ENCODE data around the gene CIC.
"Not testable (repeated sequence)": the region's sequence is repeated elsewhere in the genome, so short reads cannot be mapped to it uniquely, and the experiment has no call there.

The CIC gene

GRCh38 chr19:42255766-42256745, 13.0 kb upstream of the CIC start:
- DNase-seq = peak in 1 of 2 donors; percentile 39

DNA sequence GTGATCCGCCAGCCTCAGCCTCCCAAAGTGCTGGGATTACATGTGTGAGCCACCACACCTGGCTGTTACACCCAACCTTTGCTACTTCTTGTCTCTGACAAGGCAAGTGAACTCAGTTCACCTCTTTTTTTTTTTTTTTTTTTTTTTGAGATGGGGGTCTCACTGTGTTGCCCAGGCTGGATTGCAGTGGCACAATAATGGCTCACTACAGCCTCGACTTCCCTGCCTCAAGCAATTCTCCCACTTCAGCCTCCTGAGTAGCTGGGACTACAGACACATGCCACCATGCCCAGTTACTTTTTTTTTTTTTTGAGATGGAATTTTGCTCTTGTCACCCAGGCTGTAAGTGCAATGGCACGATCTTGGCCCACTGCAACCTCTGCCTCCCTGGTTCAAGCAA, 11.2 kb upstream of the CIC start:
- DNase-seq = not testable (repeated sequence)

- no peak for DNase-seq
Measured at GRCh38 chr19:42261763-42262162, 7.3 kb upstream of the CIC start.

GRCh38 chr19:42266105-42266504, 2.9 kb upstream of the CIC start:
- not testable (repeated sequence) for DNase-seq

GRCh38 chr19:42266928-42267603, 2.0 kb upstream of the CIC start:
- DNase-seq = not testable (repeated sequence)

DNA sequence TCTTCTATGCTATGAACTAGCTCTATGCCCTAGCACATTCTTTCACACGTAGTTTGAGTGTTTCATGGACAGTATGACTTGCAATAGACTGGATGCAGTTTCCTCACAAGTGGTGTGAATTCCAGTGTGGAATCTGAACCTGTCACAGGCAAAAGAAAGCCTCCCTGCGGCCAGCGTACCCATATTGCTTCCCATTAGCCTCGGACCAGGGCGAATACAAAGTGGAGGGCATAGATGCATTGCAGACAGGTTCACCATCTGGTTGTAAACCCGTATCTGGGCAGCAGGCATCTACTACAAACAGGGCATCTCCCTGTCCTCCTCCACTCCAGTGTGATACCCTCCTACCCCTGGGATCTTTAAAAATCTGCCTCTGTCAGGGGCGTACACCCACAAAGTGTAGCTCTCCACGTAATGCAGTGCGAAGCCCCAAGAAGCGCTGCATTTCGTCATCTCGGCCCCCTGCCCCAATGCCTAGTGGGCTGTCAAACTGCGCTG, 1.4 kb upstream of the CIC start:
- DNase-seq = no peak

GRCh38 chr19:42268142-42268703, 829 bp upstream of the CIC start:
- peak; percentile 97 to 99 for DNase-seq

DNA sequence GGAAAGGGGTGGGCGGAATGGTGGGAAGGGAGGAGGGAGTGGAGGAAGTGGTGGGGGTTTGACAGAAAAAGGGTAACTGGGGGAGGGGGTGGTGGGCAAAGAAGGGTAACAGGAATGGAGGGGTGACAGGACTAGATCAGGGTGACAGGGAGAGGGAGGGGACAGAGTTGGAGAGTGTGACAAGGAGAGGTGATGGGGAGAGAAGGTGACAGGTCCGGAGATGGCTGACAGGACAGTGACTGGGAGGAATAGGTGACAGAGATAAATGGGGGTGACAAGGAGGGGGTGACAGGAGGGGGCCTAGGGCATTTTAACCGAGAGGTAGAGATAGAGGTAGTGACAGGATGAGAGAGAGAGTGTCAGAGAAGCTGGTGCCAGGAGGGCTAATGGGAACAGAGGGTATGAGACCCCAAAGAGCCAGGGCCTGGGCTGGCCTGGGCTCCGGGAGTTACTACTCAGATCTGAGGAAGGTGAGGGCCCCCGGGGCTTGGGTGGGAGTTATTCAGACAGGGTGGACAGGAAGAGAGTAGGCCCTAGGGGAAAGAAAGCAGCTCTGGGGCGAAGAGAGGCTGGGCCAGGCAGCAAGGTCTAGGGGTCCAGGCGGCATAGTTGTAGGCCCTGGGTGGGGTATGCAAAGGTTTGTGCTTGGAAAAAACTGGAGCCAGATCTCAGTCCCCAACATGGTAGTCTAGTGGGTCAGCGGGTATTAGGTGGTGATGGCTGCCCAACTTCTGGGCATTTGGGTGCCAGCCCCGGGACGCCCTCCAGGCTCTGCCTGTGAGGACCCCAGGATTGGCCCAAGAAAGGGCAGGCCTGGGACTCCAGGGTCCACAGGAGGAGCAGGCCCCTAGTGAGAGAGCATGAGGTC, 660 bp downstream of the CIC start:
- no peak for DNase-seq

DNA sequence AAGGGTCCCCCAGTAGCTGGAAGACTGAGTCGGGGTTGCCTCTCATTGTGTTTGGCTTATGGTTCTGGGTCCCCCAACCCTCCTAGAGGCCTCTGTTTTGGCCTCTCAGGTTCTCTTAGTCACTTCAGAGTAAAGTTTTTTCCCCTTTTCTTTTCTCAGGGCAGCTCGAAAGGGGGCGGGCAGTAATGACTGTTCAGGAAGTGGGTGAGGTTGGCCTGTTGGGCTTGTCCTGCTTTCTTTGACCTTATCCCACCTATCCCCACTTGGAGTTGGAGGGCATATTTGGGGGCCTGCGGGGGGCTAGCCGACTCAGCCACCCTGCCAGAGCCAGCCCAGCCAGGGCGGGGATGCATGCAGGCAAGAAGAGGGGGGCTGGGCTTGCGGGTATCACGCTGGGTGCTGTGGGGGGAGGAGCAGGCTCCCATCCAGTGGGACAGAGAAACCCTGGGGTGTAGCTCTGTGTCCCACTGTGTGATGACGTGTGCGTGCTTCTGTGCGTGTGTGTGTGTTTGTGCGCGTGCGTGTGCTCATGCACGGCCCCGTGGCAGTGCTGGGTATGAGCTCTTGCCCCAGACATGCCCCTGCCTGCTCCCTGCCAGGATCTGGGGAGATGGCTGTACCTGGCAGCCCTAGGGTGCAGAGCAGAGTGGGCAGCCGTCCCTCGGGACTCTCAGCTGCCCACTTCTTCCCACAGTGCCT, 1.4 kb downstream of the CIC start:
- DNase-seq = peak; percentile 37 to 79

DNA sequence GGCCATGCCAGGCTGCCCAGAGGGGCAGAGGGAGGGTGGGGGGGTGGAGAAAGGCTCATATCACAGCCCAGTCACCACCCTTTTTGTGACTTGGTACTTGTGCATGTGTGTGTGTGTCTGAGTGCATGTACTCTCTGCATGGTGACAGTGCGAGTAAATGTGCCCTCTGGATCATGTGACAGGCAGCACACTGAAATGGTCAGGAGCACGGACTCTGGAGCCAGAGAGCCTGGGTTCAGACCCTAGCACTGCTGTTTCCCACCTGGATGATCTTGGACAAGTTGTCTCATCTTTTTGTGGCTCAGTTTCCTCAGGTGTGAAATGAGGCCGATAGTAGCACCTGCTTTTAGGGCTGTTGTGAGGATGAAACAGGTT, 2.0 kb downstream of the CIC start:
- DNase-seq = no peak

DNA sequence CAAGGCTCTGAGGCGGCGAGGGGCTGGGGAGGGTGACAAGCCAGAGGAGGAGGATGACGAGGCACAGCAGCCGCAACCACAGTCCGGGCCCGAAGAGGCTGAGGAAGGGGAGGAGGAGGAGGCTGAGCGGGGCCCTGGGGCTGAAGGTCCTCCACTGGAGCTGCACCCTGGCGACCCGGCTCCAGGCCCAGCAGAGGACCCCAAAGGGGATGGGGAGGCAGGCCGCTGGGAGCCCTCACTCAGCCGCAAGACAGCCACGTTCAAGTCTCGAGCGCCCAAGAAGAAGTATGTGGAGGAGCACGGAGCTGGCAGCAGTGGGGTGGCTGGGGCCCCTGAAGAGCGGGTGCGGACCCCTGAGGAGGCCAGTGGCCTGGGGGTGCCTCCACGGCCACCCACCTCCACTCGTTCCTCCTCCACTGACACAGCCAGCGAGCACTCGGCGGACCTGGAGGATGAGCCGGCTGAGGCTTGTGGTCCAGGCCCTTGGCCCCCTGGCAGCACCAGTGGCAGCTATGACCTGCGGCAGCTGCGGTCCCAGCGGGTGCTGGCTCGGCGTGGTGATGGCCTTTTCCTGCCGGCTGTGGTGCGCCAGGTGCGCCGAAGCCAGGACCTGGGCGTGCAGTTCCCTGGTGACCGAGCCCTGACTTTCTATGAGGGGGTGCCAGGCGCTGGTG, 2.9 kb downstream of the CIC start:
- no peak for DNase-seq

DNA sequence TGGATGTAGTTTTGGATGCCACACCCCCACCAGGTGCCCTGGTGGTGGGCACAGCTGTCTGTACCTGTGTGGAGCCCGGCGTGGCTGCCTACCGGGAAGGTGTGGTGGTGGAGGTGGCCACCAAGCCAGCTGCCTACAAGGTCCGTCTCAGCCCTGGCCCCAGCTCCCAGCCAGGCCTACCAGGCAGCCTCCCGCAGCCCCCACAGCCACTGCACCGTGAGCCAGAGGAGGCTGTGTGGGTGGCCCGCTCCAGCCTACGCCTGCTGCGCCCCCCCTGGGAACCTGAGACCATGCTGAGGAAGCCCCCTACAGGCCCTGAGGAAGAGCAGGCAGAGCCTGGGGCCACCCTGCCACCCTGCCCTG, 3.5 kb downstream of the CIC start:
- DNase-seq = no peak

GRCh38 chr19:42272989-42273406, 3.9 kb downstream of the CIC start:
- DNase-seq = no peak

GRCh38 chr19:42273407-42274064, 4.5 kb downstream of the CIC start:
- no peak for DNase-seq

GRCh38 chr19:42274065-42274682, 5.1 kb downstream of the CIC start:
- no peak for DNase-seq

DNA sequence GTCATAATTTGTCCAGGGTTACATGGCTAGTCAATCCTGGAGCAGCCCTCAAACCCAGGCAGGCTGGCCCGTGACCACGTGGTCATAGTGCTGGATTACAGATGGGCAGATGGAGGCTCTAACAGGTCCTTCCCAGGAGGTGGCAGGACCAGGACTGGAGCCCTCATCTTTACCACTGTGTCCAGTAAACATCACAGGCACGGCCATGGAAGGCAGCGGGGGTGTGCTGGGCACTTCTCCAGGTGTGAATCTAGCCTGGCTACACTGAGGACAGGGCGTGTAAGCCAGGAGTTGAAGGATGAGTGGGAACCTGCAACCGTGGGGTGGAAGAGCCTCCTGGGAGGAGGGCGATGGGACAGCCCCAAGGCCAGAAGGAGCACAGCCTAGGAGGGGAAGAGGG, 6.1 kb downstream of the CIC start:
- DNase-seq = no peak

GRCh38 chr19:42275517-42275916, 6.5 kb downstream of the CIC start:
- DNase-seq = no peak

DNA sequence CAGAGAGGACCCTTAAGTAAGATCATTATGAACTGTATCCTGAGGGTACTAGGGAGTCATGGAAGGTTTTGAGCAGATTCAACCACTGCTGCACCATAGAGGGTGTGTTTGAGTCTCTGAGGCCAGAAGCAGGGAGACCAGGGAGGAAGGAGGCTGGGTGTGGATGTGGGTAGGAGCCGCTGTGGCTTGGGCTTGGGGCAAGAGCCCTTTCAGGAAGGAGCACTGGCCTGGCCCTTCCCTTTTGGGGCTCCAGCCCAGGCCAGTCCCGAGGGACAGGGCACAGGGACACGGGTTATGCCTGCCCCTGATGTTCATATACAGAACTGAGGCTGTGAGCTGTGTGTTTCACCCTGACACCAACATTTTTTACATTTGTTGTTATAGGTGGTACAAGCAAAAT, 7.2 kb downstream of the CIC start:
- no peak for DNase-seq

DNA sequence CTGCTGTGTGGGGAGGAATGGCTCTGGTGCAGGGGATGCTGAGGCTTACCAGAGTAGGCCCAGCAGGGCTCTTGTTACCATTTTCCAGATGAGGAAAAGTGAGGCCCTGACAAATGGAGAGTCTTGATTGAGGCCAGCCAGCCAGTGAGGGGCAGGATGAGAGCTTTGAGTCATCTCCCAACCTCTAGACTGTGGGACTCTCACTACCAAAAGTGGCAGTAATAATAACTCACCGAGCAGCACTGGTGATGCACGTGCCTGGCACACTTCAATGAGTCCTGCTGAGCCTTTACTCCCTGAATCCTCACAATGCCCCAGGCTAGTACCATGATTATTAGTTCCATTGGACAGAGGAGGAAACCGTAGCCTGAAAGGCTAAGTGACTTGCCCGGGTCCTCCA, 7.8 kb downstream of the CIC start:
- DNase-seq = no peak

DNA sequence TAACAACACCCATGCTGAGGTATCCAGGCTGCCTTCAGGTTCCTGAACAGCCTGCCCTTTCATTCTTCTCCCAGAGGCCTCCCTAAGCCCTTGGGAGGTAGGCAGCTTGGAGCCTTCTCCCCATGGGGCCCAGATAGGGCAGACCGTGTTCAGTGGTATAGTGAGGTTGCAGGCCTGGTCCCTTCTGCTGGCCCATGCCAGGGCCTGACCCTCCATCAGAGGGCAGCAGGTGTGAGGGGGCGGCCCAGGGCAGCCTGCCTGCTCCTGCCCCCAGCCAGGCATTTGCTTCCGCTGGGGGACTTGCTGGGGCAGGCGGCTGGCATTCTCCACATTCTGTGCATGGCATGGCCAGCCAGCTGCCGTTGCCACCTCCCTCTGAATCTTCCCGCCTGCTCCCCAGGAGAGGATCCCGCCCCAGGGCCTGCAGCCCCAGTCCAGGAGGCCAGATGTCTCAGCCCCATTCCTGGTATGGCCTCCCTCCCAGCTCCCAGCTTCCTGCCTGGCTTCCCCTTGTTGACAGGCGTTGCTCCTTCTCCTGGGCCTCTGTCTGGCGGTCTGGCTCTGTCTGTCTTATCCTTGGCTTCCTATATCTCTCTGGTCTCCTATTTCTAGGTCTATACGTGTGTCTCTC, 8.9 kb downstream of the CIC start:
- no peak for DNase-seq
